ENCODE results near the gene IHH. TPM values are rescaled to one million over a fixed set of nuclear protein-coding genes. Genes with fewer than 3 reads are reported as not detected.

IHH gene
- total and polyA plus RNA-seq, 9 of the 15 experiments (the other 6 are each of a cell fraction or from before 2014, with no cell fraction given): 0.07 TPM; not detected in 8

DNA sequence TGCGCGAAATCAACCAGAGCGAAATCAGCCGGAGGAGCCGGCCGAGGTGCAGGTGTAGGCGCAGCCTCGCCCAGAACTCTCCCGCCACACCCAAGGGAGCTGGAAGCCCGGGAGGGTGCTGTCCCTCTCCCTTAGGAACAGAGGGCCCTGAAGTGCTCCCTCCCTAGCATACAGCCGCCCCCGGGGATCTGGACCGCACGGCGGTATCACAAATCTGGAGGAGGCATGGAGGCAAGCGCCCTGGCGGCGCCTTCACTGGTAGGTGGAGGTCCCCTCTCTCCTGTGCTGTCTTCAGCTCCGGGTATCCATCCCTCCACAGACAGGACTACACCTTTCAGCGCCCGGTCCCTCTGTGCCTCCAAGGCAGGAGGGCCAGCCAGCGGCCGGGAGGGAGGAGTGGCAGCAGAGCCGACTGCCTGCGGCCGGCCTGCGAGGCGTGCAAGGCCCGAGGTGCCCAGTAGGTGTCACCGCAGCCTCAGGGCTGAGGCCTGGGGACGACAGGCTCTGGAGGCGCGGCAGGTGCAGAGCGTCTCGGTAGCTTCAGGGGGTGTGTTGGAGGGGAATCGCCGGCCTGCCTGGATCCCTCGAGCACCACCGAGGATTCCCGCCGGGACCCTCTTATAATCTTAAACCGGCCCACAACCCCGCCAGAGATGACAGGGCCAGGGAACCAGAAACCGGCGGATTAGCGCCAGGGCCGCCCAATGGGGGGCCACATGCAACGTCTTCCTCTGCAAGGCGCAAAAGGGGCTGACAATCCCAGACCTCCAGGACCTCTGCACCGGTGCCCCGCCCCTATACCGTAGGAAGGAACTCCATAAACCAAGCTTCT lies 2.8 kb downstream of the IHH start (continued):
- TF ChIP-seq, protein P1, sequence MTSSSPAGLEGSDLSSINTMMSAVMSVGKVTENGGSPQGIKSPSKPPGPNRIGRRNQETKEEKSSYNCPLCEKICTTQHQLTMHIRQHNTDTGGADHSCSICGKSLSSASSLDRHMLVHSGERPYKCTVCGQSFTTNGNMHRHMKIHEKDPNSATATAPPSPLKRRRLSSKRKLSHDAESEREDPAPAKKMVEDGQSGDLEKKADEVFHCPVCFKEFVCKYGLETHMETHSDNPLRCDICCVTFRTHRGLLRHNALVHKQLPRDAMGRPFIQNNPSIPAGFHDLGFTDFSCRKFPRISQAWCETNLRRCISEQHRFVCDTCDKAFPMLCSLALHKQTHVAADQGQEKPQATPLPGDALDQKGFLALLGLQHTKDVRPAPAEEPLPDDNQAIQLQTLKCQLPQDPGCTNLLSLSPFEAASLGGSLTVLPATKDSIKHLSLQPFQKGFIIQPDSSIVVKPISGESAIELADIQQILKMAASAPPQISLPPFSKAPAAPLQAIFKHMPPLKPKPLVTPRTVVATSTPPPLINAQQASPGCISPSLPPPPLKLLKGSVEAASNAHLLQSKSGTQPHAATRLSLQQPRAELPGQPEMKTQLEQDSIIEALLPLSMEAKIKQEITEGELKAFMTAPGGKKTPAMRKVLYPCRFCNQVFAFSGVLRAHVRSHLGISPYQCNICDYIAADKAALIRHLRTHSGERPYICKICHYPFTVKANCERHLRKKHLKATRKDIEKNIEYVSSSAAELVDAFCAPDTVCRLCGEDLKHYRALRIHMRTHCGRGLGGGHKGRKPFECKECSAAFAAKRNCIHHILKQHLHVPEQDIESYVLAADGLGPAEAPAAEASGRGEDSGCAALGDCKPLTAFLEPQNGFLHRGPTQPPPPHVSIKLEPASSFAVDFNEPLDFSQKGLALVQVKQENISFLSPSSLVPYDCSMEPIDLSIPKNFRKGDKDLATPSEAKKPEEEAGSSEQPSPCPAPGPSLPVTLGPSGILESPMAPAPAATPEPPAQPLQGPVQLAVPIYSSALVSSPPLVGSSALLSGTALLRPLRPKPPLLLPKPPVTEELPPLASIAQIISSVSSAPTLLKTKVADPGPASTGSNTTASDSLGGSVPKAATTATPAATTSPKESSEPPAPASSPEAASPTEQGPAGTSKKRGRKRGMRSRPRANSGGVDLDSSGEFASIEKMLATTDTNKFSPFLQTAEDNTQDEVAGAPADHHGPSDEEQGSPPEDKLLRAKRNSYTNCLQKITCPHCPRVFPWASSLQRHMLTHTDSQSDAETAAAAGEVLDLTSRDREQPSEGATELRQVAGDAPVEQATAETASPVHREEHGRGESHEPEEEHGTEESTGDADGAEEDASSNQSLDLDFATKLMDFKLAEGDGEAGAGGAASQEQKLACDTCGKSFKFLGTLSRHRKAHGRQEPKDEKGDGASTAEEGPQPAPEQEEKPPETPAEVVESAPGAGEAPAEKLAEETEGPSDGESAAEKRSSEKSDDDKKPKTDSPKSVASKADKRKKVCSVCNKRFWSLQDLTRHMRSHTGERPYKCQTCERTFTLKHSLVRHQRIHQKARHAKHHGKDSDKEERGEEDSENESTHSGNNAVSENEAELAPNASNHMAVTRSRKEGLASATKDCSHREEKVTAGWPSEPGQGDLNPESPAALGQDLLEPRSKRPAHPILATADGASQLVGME (CRISPR knock-in tag; IDR thresholded peaks at IDR 0.05): no peak
- TF ChIP-seq ZNF699 (CRISPR knock-in tag; IDR thresholded peaks at IDR 0.05; ENCODE audit: insufficient replicate concordance) (no peak), EZH2 (IDR thresholded peaks at IDR 0.05; ENCODE audit: borderline replicate concordance, low read depth, low read length) (0 out of 2 replicates have a peak, but pooled peaks have one; percentile 59), MYNN (IDR thresholded peaks at IDR 0.05) (no peak), MYNN (CRISPR knock-in tag; IDR thresholded peaks at IDR 0.05) (no peak), STAG1 (CRISPR knock-in tag; IDR thresholded peaks at IDR 0.05; ENCODE audit: borderline replicate concordance) (peak; percentile 78), ZNF586 (CRISPR knock-in tag; conservative IDR thresholded peaks at IDR 0.05) (no peak), MCM7 (IDR thresholded peaks at IDR 0.05) (no peak), RAD21 (CRISPR knock-in tag; conservative IDR thresholded peaks at IDR 0.05 in 1 of 2, IDR thresholded peaks at IDR 0.05 in 1 of 2) (peak; percentile 81 to 86), NCOA2 (IDR thresholded peaks at IDR 0.05; ENCODE audit: partially characterized antibody in 2 of 2) (no peak), SIN3B (IDR thresholded peaks at IDR 0.05; ENCODE audit: low read depth) (no peak)
- TF ChIP-seq, protein P2, sequence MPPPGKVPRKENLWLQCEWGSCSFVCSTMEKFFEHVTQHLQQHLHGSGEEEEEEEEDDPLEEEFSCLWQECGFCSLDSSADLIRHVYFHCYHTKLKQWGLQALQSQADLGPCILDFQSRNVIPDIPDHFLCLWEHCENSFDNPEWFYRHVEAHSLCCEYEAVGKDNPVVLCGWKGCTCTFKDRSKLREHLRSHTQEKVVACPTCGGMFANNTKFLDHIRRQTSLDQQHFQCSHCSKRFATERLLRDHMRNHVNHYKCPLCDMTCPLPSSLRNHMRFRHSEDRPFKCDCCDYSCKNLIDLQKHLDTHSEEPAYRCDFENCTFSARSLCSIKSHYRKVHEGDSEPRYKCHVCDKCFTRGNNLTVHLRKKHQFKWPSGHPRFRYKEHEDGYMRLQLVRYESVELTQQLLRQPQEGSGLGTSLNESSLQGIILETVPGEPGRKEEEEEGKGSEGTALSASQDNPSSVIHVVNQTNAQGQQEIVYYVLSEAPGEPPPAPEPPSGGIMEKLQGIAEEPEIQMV (tag; conservative IDR thresholded peaks at IDR 0.05; ENCODE audit: low read depth): no peak
- TF ChIP-seq, protein P3, sequence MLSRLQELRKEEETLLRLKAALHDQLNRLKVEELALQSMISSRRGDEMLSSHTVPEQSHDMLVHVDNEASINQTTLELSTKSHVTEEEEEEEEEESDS (CRISPR knock-in tag; IDR thresholded peaks at IDR 0.05): no peak
- TF ChIP-seq, protein P4, sequence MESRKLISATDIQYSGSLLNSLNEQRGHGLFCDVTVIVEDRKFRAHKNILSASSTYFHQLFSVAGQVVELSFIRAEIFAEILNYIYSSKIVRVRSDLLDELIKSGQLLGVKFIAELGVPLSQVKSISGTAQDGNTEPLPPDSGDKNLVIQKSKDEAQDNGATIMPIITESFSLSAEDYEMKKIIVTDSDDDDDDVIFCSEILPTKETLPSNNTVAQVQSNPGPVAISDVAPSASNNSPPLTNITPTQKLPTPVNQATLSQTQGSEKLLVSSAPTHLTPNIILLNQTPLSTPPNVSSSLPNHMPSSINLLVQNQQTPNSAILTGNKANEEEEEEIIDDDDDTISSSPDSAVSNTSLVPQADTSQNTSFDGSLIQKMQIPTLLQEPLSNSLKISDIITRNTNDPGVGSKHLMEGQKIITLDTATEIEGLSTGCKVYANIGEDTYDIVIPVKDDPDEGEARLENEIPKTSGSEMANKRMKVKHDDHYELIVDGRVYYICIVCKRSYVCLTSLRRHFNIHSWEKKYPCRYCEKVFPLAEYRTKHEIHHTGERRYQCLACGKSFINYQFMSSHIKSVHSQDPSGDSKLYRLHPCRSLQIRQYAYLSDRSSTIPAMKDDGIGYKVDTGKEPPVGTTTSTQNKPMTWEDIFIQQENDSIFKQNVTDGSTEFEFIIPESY (CRISPR knock-in tag; IDR thresholded peaks at IDR 0.05): peak; percentile 77
